Subcutaneous adipose tissue (tissue), 4 donors: Measurements from ENCODE around the gene INCA1. TPM values are rescaled to one million over a fixed set of nuclear protein-coding genes. Genes with fewer than 3 reads are reported as not detected.

ENCODE experiments used
- total RNA-seq, 4 donors: library from RNA; depleted of rRNA; stranded (reverse); fragments of >200 nt; gene quantifications; one replicate each; pipeline ENCODE4 v1.1.0, GENCODE V29; 2016
- TF ChIP-seq, protein P1 (sequence below): fragments of 450-650 bp; IDR thresholded peaks from one replicate; pipeline ENCODE4 v1.5.1; 2016; ENCODE audit warnings: low read depth, mild to moderate bottlenecking, control low read depth, antibody characterized with exemption, moderate library complexity

INCA1 gene
- total RNA-seq, 4 donors from 2014 or later, result 0.85 to 1.3 (median 1.1) TPM

DNA sequence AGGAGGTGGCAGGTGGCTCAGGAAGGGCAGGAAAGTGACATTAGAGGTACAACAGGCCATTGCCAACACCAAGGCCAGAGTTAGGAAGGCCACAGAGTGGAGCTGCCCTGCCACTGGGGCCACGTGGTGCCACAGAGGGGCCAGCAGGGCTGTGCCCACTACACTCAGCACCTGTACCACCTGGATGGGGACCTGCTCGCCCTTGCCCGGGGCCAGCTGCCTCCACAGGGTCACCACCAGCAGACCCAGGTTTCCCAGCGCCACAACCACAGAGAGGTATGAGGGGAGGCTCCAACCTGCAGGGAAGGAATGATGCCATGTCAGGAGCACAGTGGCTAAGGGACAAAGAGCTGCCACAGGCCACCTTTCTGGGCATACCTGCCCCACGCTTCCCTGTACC is 36.7 kb upstream of the INCA1 start:
- TF ChIP-seq, protein P1, sequence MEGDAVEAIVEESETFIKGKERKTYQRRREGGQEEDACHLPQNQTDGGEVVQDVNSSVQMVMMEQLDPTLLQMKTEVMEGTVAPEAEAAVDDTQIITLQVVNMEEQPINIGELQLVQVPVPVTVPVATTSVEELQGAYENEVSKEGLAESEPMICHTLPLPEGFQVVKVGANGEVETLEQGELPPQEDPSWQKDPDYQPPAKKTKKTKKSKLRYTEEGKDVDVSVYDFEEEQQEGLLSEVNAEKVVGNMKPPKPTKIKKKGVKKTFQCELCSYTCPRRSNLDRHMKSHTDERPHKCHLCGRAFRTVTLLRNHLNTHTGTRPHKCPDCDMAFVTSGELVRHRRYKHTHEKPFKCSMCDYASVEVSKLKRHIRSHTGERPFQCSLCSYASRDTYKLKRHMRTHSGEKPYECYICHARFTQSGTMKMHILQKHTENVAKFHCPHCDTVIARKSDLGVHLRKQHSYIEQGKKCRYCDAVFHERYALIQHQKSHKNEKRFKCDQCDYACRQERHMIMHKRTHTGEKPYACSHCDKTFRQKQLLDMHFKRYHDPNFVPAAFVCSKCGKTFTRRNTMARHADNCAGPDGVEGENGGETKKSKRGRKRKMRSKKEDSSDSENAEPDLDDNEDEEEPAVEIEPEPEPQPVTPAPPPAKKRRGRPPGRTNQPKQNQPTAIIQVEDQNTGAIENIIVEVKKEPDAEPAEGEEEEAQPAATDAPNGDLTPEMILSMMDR, result no peak

DNA sequence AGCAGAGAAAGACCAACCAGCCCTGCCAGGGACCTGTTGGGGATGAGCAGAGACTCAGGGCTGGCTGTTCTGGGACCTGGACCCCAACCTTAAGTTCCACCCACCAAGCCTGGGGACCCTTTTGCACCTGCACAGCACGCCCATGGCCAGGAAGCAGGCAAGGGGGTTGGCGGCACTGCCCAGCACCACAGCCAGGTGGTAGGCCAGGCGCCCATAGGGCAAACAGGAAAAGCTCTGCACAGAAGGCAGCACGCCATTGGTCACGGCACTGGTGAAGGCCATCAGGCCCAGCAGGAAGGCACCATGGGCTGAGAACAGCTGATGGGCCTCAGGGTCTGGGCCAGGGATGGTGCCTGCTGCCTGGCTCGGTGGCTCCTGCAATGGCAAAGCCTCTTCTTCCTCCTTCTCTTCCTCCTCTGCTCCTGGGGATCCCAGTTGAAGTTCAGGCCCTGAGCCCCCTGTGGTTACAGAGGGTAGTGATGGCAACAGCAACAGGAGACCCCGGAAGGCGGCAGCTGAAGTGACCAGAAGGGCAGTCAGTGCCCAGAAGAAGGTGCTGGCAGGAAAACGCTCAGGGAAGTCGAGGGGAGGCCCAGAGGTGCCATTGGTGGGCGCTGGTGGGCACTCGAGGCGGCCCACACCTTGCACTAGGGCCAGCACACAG is 36.2 kb upstream of the INCA1 start:
- TF ChIP-seq, protein P1, result no peak

DNA sequence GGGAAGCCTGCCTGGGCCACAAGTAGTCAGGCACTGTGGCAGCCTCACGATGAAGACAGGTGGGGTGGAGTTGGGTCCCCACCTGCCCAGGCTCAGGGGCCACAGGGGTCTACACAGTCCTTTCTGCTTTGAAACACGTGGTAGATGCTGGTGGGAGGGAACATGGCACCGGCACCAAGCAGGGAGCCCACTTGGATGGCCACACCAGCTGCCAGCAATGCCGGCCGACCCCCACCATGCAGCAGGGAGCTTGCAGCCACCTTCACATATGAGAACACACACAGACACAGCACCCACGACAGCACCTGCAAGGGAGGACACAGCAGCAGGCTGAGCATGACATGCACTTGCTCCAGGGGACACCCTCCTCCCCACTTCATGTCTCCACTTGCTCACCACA is 35.5 kb upstream of the INCA1 start:
- TF ChIP-seq, protein P1, result no peak

DNA sequence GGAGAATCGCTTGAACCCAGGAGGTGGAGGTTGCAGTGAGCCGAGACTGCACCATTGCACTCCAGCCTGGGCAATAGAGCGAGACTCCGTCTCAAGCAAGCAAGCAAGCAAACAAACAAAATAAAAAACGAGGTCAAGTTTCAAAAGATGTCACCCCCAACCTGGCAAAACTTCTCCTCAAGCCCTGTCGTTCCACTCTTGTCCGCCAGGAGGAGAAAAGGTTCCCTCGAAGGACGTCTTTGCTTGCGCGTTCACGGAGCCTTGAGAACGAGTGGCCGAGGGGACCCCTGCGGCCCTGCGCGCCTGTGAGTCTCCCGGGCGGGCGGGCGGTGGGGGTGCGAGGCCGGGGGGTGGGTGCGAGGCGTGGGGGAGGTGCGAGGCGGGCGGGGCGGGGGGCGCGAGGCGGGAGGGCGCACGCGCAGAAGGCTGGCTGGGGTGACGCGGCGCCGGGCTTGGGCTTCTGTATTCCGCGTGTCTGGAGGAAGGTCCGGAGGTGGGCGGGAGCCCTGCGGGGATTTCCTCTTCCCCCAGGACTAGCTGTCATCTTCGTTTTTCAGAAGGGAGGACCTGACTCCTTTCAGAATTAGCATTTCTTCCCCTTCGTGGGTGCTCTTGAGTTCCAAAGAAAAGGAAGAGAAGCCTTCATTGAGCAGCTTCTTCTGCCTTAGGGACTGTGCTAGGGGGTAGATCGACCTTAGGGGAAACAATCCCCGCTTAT is 34.2 kb upstream of the INCA1 start:
- TF ChIP-seq, protein P1, result no peak

DNA sequence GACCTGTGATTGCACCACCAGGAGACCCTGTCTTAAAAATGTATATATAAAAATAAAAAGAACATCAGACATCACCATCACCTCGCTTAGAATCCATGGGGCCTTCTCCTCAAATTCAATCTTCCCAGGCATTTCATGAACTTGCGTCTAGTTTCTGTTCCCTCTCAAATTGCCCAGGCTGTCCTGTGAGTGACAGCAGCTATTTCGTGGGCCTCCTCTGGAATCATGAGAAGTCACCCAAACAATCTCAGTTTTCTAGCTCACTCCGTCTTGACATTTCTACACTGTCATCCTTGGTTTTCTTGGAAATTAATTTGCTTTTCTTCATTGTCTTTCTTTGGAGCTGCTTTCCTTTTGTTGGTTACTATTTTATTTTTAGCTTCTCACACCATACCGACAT is 30.6 kb upstream of the INCA1 start:
- TF ChIP-seq, protein P1, result no peak

DNA sequence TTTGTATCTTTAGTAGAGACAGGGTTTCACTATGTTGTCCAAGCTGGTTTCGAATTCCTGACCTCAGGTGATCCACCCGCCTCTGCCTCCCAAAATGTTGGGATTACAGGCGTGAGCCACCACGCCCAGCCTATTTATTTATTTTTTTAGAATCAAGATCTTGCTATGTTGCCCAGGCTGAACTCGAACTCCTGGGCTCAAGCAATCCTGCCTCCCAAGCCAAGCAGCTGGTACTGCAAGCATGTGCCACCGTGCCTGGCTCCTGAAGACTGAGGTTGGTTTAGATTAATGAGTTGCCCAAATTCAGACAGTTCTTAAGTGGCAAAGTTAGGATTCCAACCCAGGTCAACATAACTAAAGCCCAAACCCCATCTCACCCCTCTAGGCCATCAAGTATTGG is 30.0 kb upstream of the INCA1 start:
- TF ChIP-seq, protein P1, result no peak

DNA sequence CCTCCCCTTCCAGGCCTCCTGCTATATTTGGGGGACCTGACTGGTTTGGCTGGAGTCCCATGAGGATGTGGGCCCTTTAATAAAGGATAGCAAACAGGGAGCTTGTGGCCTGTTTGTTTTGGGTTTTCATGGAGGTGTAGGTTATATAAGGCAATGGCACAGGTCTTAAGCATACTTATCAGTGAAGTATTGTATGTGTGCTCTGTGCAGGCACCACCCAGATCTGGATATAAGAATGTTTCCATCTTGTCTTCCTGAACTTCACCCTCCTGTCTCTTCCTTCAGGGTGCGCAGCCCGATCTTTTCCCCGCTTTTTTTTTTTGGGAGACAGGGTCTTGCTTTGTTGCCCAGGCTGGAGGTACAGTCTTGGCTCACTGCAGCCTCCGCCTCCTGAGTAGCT is 27.3 kb upstream of the INCA1 start:
- TF ChIP-seq, protein P1, result no peak
